Esophagus muscularis mucosa (tissue), 3 donors: ENCODE results near the gene MPI.

Source experiments
- EP300 ChIP-seq: sonication (generic); formaldehyde crosslinking; IDR thresholded peaks from one replicate; pipeline ENCODE4 v1.6.1; 2017; ENCODE audit warnings: antibody characterized with exemption
- TF ChIP-seq, protein P1 (sequence below), 3 experiments: fragments of 200-600 bp in 2 of 3; fragments of 450-650 bp in 1 of 3; sonication (generic) in 2 of 3; IDR thresholded peaks; one replicate each; pipeline ENCODE4 v1.5.1; 2017 to 2019; ENCODE audit warnings: antibody characterized with exemption in 3 of 3, mild to moderate bottlenecking in 2 of 3, moderate library complexity in 1 of 3

GRCh38 chr15:74890665-74890960, 771 bp downstream of the MPI start:
- TF ChIP-seq, protein P1, sequence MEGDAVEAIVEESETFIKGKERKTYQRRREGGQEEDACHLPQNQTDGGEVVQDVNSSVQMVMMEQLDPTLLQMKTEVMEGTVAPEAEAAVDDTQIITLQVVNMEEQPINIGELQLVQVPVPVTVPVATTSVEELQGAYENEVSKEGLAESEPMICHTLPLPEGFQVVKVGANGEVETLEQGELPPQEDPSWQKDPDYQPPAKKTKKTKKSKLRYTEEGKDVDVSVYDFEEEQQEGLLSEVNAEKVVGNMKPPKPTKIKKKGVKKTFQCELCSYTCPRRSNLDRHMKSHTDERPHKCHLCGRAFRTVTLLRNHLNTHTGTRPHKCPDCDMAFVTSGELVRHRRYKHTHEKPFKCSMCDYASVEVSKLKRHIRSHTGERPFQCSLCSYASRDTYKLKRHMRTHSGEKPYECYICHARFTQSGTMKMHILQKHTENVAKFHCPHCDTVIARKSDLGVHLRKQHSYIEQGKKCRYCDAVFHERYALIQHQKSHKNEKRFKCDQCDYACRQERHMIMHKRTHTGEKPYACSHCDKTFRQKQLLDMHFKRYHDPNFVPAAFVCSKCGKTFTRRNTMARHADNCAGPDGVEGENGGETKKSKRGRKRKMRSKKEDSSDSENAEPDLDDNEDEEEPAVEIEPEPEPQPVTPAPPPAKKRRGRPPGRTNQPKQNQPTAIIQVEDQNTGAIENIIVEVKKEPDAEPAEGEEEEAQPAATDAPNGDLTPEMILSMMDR (IDR thresholded peaks at IDR 0.05) = no peak
- no peak for TF ChIP-seq EP300
